HG02840 (cell line): ENCODE measurements around the gene RBM38.

Experiments used
- ATAC-seq: cut with Tn5 transposase; IDR thresholded peaks from one replicate; pipeline ENCODE4 v1.9.1; 2021; ENCODE audit warnings: mild to moderate bottlenecking, moderate library complexity, moderate number of reproducible peaks; ENCODE audit not compliant: unreplicated experiment, low FRiP score

The RBM38 gene

GRCh38 chr20:57432480-57432861 is 41.3 kb downstream of the RBM38 start:
- no peak for ATAC-seq

GRCh38 chr20:57432862-57433491 is 41.8 kb downstream of the RBM38 start:
- ATAC-seq, result peak; percentile 60

GRCh38 chr20:57433657-57434389 is 42.6 kb downstream of the RBM38 start:
- no peak for ATAC-seq

- ATAC-seq, result no peak
Observed at GRCh38 chr20:57434390-57434700, 43.1 kb downstream of the RBM38 start.

- no peak for ATAC-seq
Observed at GRCh38 chr20:57435105-57435497, 43.9 kb downstream of the RBM38 start.

- ATAC-seq, result no peak
Observed at GRCh38 chr20:57435498-57436222, 44.5 kb downstream of the RBM38 start.

- ATAC-seq, result no peak
Observed at GRCh38 chr20:57436223-57436545, 45.0 kb downstream of the RBM38 start.

GRCh38 chr20:57437267-57437666 is 46.1 kb downstream of the RBM38 start:
- no peak for ATAC-seq

- no peak for ATAC-seq
Observed at GRCh38 chr20:57437672-57438330, 46.6 kb downstream of the RBM38 start.

- ATAC-seq, result no peak
Observed at GRCh38 chr20:57438552-57438951, 47.4 kb downstream of the RBM38 start.

- ATAC-seq, result no peak
Observed at GRCh38 chr20:57439432-57439831, 48.2 kb downstream of the RBM38 start.

GRCh38 chr20:57439993-57440392 is 48.8 kb downstream of the RBM38 start:
- ATAC-seq, result no peak

- ATAC-seq, result no peak
Observed at GRCh38 chr20:57440678-57441509, 49.7 kb downstream of the RBM38 start.

- ATAC-seq, result no peak
Observed at GRCh38 chr20:57441510-57442154, 50.4 kb downstream of the RBM38 start.

GRCh38 chr20:57442158-57442887 is 51.1 kb downstream of the RBM38 start:
- no peak for ATAC-seq

GRCh38 chr20:57442888-57443239 is 51.7 kb downstream of the RBM38 start:
- ATAC-seq, result no peak

GRCh38 chr20:57443349-57444265 is 52.4 kb downstream of the RBM38 start:
- no peak for ATAC-seq

GRCh38 chr20:57444394-57445048 is 53.3 kb downstream of the RBM38 start:
- ATAC-seq, result no peak
